Endothelial cell of umbilical vein (primary cell): Measurements from ENCODE around the gene TAF8. TPM values are rescaled to one million over a fixed set of nuclear protein-coding genes. Genes with fewer than 3 reads are reported as not detected.

Source experiments
- BruUV-seq: library from RNA; stranded (reverse); fragments of 400-500 nt; replicated peaks from 2 replicates; lab custom pipeline; 2021; lab: Mats Ljungman, UMichigan
- CTCF ChIA-PET: fragments of 300-600, 350-600 bp; sonication (Branson Sonifier 250); formaldehyde crosslinking; loops from one replicate; lab custom pipeline; 2021; ENCODE audit warnings: antibody characterized with exemption, inconsistent platforms; lab: Charles Lee
- POLR2A ChIA-PET: fragments of 300-600, 350-600 bp; sonication (Branson Sonifier 250); formaldehyde crosslinking; loops from one replicate; lab custom pipeline; 2021; ENCODE audit warnings: antibody characterized with exemption, inconsistent platforms; lab: Charles Lee
- DNase-seq: peaks from one replicate; pipeline ENCODE4 v3.0.0-alpha.2; 2011; ENCODE audit warnings: low read depth, low spot score
- FAIRE-seq: peaks from 2 replicates; lab custom pipeline; 2011; peaks lifted over from hg19 to GRCh38; lab: Jason Lieb, UNC
- H2AFZ ChIP-seq: 2 replicates; pipeline ENCODE4 v1.6.0; 2012; ENCODE audit warnings: low read depth, low read length, control low read depth, inconsistent platforms
- H3K27ac ChIP-seq: 2 replicates; pipeline ENCODE4 v1.5.1; 2011; ENCODE audit warnings: low read depth, mild to moderate bottlenecking, control low read depth, low read length, moderate library complexity; ENCODE audit not compliant: insufficient read depth
- H3K27me3 ChIP-seq, 2 experiments: 2 replicates each; pipeline versions ENCODE4 v1.6.0 to v1.6.1; 2011; ENCODE audit warnings: low read length in 2 of 2, mixed read lengths in 1 of 2; ENCODE audit not compliant: control insufficient read depth in 2 of 2, insufficient read depth in 2 of 2
- H3K36me3 ChIP-seq, 2 experiments: 2 replicates in 1 of 2; 3 replicates in 1 of 2; pipeline ENCODE4 v1.5.1; 2011; ENCODE audit warnings: low read length in 2 of 2, mild to moderate bottlenecking in 1 of 2, moderate library complexity in 1 of 2; ENCODE audit not compliant: control insufficient read depth in 2 of 2, insufficient read depth in 2 of 2; ENCODE audit errors: extremely low read depth in 1 of 2
- H3K4me1 ChIP-seq: 3 replicates; pipeline ENCODE4 v1.5.1; 2011; ENCODE audit warnings: mild to moderate bottlenecking, low read length; ENCODE audit not compliant: control insufficient read depth, insufficient read depth; ENCODE audit errors: extremely low read depth
- H3K4me2 ChIP-seq: 2 replicates; pipeline ENCODE4 v1.6.1; 2011; ENCODE audit warnings: low read length, control low read depth, mixed read lengths; ENCODE audit not compliant: insufficient read depth
- H3K4me3 ChIP-seq, 3 experiments: fragments of 200-600 bp in 1 of 3; sonication (generic), shearing (Covaris generic) in 1 of 3; replicated peaks in 1 of 3; 2 replicates each; pipeline ENCODE4 v1.5.1; 2011 to 2016; ENCODE audit warnings: control low read depth in 3 of 3, low read length in 3 of 3, mild to moderate bottlenecking in 2 of 3, inconsistent platforms in 1 of 3, low read depth in 1 of 3, moderate library complexity in 1 of 3; ENCODE audit not compliant: insufficient read depth in 1 of 3
- H3K79me2 ChIP-seq: 2 replicates; pipeline ENCODE4 v1.6.0; 2012; ENCODE audit warnings: low read length, inconsistent platforms; ENCODE audit not compliant: control insufficient read depth, insufficient read depth
- H3K9ac ChIP-seq: replicated peaks from 2 replicates; pipeline ENCODE3; 2011; ENCODE audit warnings: low read length, control low read depth; ENCODE audit not compliant: insufficient read depth; ENCODE audit errors: extremely low read depth
- H3K9me1 ChIP-seq: replicated peaks from 3 replicates; pipeline ENCODE4 v1.6.0; 2011; ENCODE audit warnings: mild to moderate bottlenecking, low read length; ENCODE audit not compliant: control insufficient read depth, insufficient read depth; ENCODE audit errors: extremely low read depth
- H3K9me3 ChIP-seq: replicated peaks from 2 replicates; pipeline ENCODE4 v1.5.1; 2012; ENCODE audit warnings: low read length, inconsistent platforms; ENCODE audit not compliant: control insufficient read depth, insufficient read depth
- H4K20me1 ChIP-seq: replicated peaks from 2 replicates; pipeline ENCODE3; 2011; ENCODE audit warnings: mild to moderate bottlenecking, low read length; ENCODE audit not compliant: control insufficient read depth, insufficient read depth; ENCODE audit errors: extremely low read depth
- EZH2 ChIP-seq: IDR thresholded peaks from 2 replicates; pipeline ENCODE4 v1.6.1; 2012; ENCODE audit warnings: borderline replicate concordance, low read depth, mild to moderate bottlenecking, moderate library complexity, low read length, inconsistent platforms; ENCODE audit not compliant: severe bottlenecking
- FOS ChIP-seq: IDR thresholded peaks from 2 replicates; pipeline ENCODE4 v1.6.1; 2011; ENCODE audit warnings: mild to moderate bottlenecking, low read length, moderate library complexity, borderline replicate concordance; ENCODE audit not compliant: insufficient read depth
- GATA2 ChIP-seq: IDR thresholded peaks from 2 replicates; pipeline ENCODE4 v1.7.0; 2011; ENCODE audit warnings: low read depth, mild to moderate bottlenecking, moderate library complexity, mixed read lengths, low read length; ENCODE audit not compliant: insufficient read length, insufficient read depth
- JUN ChIP-seq: IDR thresholded peaks from 2 replicates; pipeline ENCODE4 v1.6.1; 2011; ENCODE audit warnings: borderline replicate concordance, low read depth; ENCODE audit not compliant: insufficient read length, insufficient read depth
- MYC ChIP-seq: IDR thresholded peaks from one replicate; pipeline ENCODE4 v1.6.1; 2011; ENCODE audit warnings: mild to moderate bottlenecking, low read depth, low read length
- POLR2A ChIP-seq: IDR thresholded peaks from 2 replicates; pipeline ENCODE4 v1.6.1; 2012; ENCODE audit warnings: low read depth, mild to moderate bottlenecking, control low read depth, low read length
- POLR2AphosphoS5 ChIP-seq: IDR thresholded peaks from 2 replicates; pipeline ENCODE4 v1.6.1; 2012; ENCODE audit warnings: low read depth, mild to moderate bottlenecking, control low read depth, low read length, moderate library complexity; ENCODE audit not compliant: insufficient read depth
- dilution Hi-C: fragments of 300-500 bp; cut with MboI; formaldehyde crosslinking; loops from one replicate; pipeline ENCODE4 v1.15.0; 2019; ENCODE audit warnings: low sequenced_read_pairs; ENCODE audit not compliant: extremely low pct_ligation_motif_present
- intact Hi-C: fragments of 100-400 bp; cut with micrococcal nuclease; formaldehyde crosslinking; loops from one replicate; pipeline ENCODE4 v1.10.0; 2022
- polyA plus RNA-seq, 4 experiments: library from polyadenylated mRNA; depleted of rRNA in 3 of 4; stranded (reverse) in 3 of 4; unstranded in 1 of 4; fragments of >200 nt; gene quantifications; 2 replicates each; pipeline versions ENCODE4 v1.2.1 to v1.2.3, GENCODE V29; 2011 to 2012; ENCODE audit warnings: missing spikeins in 1 of 4
- total RNA-seq: library from RNA; stranded (reverse); gene quantifications from 2 replicates; pipeline ENCODE4 v1.2.3, GENCODE V29; 2021
- TF ChIP-seq, protein P1 (sequence below), 2 donors: IDR thresholded peaks; 1 replicate in 1 of 2; 2 replicates in 1 of 2; pipeline ENCODE4 v1.5.1; 2011; ENCODE audit warnings: low read length in 2 of 2, mild to moderate bottlenecking in 2 of 2, moderate library complexity in 2 of 2, control low read depth in 1 of 2, inconsistent platforms in 1 of 2, low read depth in 1 of 2; ENCODE audit not compliant: insufficient read depth in 1 of 2; ENCODE audit errors: extremely low read depth in 1 of 2
- TF ChIP-seq, protein P2 (sequence below): IDR thresholded peaks from 2 replicates; pipeline ENCODE4 v1.6.1; 2011; ENCODE audit not compliant: insufficient read depth, insufficient read length

The TAF8 gene
- total and polyA plus RNA-seq, 2 donors (not counting 3 experiments of a cell fraction or from before 2014, with no cell fraction given), result 32.9 to 45.4 TPM

DNA sequence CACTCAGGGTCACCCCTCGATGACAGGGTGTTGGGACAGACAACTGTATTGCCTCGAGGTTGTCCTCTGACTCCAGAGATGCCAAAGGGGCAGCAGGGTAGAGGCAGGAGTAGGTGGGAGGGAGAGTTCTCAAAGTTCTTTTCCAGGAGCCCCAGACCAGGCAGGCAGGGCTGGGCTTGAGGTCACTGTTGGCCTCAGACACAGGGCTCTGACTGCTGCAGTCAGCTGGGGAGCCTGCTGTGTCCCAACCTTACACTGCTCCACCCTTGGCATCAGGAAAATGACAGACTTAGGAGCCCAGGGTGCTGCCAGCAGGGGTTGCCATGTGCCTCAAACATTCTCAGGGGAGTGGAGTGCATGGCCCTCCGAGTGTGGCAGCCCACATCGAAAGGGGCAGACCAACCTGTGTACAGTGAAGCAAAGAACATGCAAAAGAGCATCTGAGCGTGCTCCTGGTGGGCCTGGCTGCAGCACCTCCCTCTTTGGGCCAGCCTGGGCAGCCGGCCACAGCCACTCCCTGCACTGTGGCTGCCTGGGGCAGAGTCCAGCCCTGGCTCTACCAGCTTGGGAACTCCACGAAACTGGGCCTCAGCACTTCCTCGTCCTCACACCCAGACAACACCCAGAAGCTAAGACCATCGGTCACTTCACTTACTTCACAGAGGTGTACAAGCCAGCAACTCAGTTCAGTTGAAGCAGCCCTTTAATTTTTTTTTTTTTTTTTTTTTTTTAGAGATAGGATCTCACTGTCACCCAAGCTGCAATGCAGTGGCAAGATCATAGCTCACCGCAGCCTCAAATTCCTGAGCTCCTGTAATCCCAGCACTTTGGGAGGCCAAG lies 68.1 kb downstream of the TAF8 start:
- FAIRE-seq (no peak), DNase-seq (no peak)
- POLR2A ChIA-PET, result no interaction called here
- dilution Hi-C loops, result no loop called here
- BruUV-seq, result no TSS peak
- no peaks in the 10 kb centered on the region for H3K9me3 ChIP-seq
- H4K20me1 ChIP-seq, result no peaks in the 10 kb centered on the region
- H3K27me3 ChIP-seq, result peaks cover 0 to 2% of the 10 kb centered on the region in 2 experiments
- no peak overlapping the region for H2AFZ ChIP-seq
- no peaks in the 10 kb centered on the region for H3K9me1 ChIP-seq
- TF ChIP-seq POLR2A, result no peak
- TF ChIP-seq MYC, result no peak
- TF ChIP-seq, protein P1, sequence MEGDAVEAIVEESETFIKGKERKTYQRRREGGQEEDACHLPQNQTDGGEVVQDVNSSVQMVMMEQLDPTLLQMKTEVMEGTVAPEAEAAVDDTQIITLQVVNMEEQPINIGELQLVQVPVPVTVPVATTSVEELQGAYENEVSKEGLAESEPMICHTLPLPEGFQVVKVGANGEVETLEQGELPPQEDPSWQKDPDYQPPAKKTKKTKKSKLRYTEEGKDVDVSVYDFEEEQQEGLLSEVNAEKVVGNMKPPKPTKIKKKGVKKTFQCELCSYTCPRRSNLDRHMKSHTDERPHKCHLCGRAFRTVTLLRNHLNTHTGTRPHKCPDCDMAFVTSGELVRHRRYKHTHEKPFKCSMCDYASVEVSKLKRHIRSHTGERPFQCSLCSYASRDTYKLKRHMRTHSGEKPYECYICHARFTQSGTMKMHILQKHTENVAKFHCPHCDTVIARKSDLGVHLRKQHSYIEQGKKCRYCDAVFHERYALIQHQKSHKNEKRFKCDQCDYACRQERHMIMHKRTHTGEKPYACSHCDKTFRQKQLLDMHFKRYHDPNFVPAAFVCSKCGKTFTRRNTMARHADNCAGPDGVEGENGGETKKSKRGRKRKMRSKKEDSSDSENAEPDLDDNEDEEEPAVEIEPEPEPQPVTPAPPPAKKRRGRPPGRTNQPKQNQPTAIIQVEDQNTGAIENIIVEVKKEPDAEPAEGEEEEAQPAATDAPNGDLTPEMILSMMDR (IDR thresholded peaks at IDR 0.05; ENCODE audit: extremely low read depth in 1 of 2, insufficient read depth in 1 of 2, low read depth in 1 of 2, low read length in 2 of 2), result no peak
- TF ChIP-seq, protein P2, sequence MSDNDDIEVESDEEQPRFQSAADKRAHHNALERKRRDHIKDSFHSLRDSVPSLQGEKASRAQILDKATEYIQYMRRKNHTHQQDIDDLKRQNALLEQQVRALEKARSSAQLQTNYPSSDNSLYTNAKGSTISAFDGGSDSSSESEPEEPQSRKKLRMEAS, result no peak
- TF ChIP-seq GATA2, result no peak
- TF ChIP-seq FOS, result no peak
- no peak for TF ChIP-seq JUN
- no peak for TF ChIP-seq POLR2AphosphoS5
- TF ChIP-seq EZH2, result no peak
- no peaks in the 10 kb centered on the region for H3K79me2 ChIP-seq
- no peak overlapping the region for H3K4me3 ChIP-seq
- H3K9ac ChIP-seq, result no peak overlapping the region
- H3K36me3 ChIP-seq, result no peaks in the 10 kb centered on the region
- H3K4me2 ChIP-seq, result no peak overlapping the region
- intact Hi-C loops, result no loop called here
- CTCF ChIA-PET, result interaction anchor here (0.6 to 3.6 kb wide), 3 partner anchors 10 to 1262 kb away, joined by 4 to 10 read pairs (median 5); no protein-coding TSS in a partner anchor
- H3K4me1 ChIP-seq, result no peaks in the 10 kb centered on the region
- H3K27ac ChIP-seq, result no peak overlapping the region
